Motor neuron (in vitro differentiated cells): ENCODE measurements around the gene EEFSEC. TPM values are rescaled to one million over a fixed set of nuclear protein-coding genes. Genes with fewer than 3 reads are reported as not detected.

ENCODE experiments used
- ATAC-seq, 8 experiments: fragments of 200-7000 bp; cut with Tn5 transposase; replicated peaks in 6 of 8; 2 replicates each; pipeline ENCODE4 v1.8.0; 2021; ENCODE audit warnings: mild to moderate bottlenecking in 8 of 8, moderate library complexity in 8 of 8
- H3K27ac ChIP-seq, 2 donors: fragments of 250-450 bp; sonication (Bioruptor Pico); 2 replicates each; pipeline ENCODE4 v1.9.0; 2021; ENCODE audit warnings: antibody characterized with exemption in 2 of 2, mild to moderate bottlenecking in 2 of 2, moderate library complexity in 1 of 2
- H3K4me1 ChIP-seq, 2 donors: fragments of 250-450 bp; sonication (Bioruptor Pico); replicated peaks in 1 of 2; 2 replicates each; pipeline ENCODE4 v1.6.1; 2021; ENCODE audit warnings: antibody characterized with exemption in 2 of 2, mild to moderate bottlenecking in 2 of 2, moderate library complexity in 1 of 2
- H3K4me3 ChIP-seq, 5 donors: fragments of 250-450 bp; sonication (Bioruptor Pico); 2 replicates each; pipeline ENCODE4 v1.9.0; 2021; ENCODE audit warnings: antibody characterized with exemption in 5 of 5, mild to moderate bottlenecking in 5 of 5, moderate library complexity in 4 of 5
- WGBS, 10 experiments: fragments of 450-650 bp; shearing (Covaris generic); methylation state at CpG; one replicate each; pipeline ENCODE4 v1.0.0; 2022; 5-methylcytosine and 5-hydroxymethylcytosine counted together
- in situ Hi-C, 9 experiments: fragments of 400-800 bp; cut with MboI; loops; one replicate each; pipeline ENCODE4 v1.15.0; 2021; ENCODE audit warnings: low sequenced_read_pairs in 9 of 9, low pct_unique_long_range_greater_than_20kb in 2 of 9; ENCODE audit not compliant: unreplicated experiment in 9 of 9
- total RNA-seq, 8 experiments: library from RNA; unstranded; fragments of 300-600 nt; gene quantifications; 2 replicates each; pipeline versions ENCODE4 v1.2.3 to v1.2.4, GENCODE V29; 2022

The EEFSEC gene
- total RNA-seq, 8 experiments from 2014 or later, result 5.8 to 20.7 (median 9.5) TPM

DNA sequence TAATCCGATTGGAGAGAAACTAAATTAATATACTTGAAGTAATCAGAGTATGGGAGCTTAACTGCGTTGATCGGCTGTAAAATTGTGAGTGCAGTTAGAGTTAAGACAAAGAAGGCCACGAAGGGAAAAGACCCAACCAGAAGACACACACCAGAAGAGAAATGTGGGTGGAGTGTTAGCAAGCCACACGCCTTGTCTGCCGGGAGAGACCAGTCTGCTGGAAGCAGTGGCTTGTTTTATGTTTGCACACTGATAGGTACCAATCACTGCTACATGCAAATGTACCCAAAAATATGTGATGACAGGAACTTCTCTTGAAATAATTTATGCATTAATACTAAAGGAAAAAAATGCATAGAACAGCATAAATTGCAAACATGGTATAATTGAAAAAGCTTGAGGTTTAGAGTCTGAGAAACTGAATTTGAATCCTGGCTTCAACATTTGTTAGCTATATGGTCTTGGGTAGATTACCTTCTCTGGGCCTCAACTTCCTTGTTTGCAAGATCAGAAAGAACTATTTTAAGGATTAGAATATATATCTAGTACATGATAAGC is 23.1 kb downstream of the EEFSEC start:
- Histone ChIP-seq H3K4me3 (no peak overlapping the region), H3K4me1 (peaks cover 18 to 27% of the 10 kb centered on the region in 2 donors), H3K27ac (no peak overlapping the region)
- in situ Hi-C loops, result no loop called here
- ATAC-seq, result peak in 2 of 8 experiments; percentile 36 to 55
- 62 to 100% (median 86%) methylated on average over 1 to 6 of the region's 6 CpGs; no CpG with 5 or more reads in 1 of the 10 experiments for WGBS, 10 experiments

DNA sequence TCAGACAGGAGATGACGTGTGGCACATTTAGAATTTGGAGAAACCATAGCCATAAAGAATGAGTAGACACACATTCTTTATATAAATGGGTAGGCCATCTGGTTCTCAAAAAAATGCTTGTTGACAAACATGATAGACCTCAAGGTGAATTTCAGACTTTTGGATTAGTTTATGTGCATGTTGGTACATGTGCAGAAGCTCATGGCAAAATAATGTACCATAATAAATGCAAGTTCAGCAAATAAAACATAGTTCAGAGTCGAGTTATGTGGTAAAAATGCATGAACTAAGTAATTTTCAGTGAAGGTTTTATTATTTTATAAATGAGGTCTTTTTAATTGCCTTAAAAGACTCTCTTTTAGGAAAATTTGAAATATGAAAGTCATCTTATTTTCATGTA is 24.6 kb downstream of the EEFSEC start:
- in situ Hi-C loops, result no loop called here
- no peak overlapping the region for H3K27ac ChIP-seq
- peaks cover 10 to 20% of the 10 kb centered on the region in 2 donors for H3K4me1 ChIP-seq
- H3K4me3 ChIP-seq, result no peak overlapping the region
- ATAC-seq, result no peak
- WGBS, 10 experiments, result 0 to 100% (median 78%) methylated on average over 1 to 2 of the region's 2 CpGs

DNA sequence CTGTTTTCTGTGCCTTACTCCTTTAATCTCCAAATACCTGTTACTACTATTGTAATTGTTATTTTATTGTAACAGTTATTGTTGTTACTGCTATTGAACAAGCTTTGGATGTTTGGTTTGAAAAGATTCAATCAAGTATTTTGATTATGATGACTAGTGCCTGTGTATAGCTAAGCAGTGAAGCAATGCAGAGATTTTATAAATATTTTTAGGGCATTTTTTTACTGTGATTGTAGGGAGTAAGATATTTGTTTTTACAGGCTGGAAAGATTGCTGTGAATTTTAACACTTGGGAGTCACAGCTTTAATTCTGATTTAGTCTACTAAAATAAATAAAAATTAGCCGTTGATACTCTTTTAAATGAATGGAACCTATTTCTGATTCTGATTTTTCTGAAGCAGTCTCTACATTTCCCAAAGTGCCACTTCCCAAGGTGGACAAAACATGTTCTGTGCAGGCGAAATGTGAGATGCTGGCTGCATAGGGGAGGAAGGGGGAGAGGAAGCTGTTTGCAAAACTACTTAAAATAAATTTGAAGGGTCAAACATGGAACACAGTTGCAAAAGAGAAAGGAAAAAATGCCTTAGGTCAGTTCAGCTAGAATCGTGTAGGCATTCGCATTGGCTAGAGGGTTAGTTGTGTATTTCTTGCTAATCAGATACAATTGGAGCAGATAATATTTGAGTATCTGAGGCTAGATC is 25.7 kb downstream of the EEFSEC start:
- Histone ChIP-seq H3K27ac (no peak overlapping the region), H3K4me3 (no peak overlapping the region), H3K4me1 (peaks cover 7 to 18% of the 10 kb centered on the region in 2 donors)
- in situ Hi-C loops, result no loop called here
- 7 to 89% (median 49%) methylated on average over 2 to 4 of the region's 4 CpGs for WGBS, 10 experiments
- ATAC-seq, result peak in 2 of 8 experiments; percentile 24 to 69

DNA sequence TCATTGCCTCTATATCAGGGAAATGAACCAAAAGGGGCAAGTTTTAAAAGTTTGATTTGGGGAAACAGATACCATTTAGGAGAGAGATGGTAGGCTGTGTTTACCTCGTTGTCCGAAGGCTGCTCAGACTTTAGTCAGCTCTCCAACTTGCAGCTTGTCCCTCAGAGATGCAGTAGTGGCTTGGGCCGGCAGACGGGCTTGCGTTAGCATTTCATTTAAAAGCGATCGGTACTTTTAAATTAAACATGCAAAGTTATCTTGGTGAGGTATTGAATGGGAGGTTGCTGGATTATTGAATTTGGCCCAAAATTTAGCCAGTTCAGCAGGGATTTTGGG is 26.2 kb downstream of the EEFSEC start:
- H3K4me1 ChIP-seq, result peaks cover 7 to 13% of the 10 kb centered on the region in 2 donors
- no peak overlapping the region for H3K27ac ChIP-seq
- H3K4me3 ChIP-seq, result no peak overlapping the region
- in situ Hi-C loops, result no loop called here
- WGBS, 10 experiments, result 0 to 88% (median 53%) methylated on average over 2 to 7 of the region's 7 CpGs; no CpG with 5 or more reads in 3 of the 10 experiments
- ATAC-seq, result peak in 1 of 8 experiments; percentile 64

DNA sequence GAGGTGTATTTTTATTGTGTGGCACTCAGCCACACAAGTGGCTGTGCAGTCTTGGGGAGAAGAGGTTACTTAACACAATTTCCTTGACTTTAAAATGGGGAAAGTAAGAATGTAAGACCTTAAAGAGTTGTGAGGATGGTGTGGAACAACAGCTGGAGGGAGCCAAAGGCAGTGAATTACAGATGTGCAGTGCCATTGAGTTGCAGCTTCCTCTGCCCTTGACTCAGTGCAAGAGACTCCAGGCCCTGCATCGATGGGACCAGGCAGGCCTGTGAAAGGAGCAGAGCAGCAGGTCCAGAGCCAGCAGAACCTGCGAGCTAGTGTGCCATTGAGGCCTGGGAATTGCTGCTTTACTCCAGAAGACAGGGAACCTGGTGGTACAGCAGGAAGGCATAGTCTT is 27.2 kb downstream of the EEFSEC start:
- WGBS, 10 experiments, result 0 to 83% (median 72%) methylated on average over 1 to 2 of the region's 2 CpGs; no CpG with 5 or more reads in 4 of the 10 experiments
- no peak for ATAC-seq
- Histone ChIP-seq H3K4me1 (peaks cover 6 to 7% of the 10 kb centered on the region in 2 donors), H3K4me3 (no peak overlapping the region), H3K27ac (no peak overlapping the region)
- in situ Hi-C loops, result no loop called here

DNA sequence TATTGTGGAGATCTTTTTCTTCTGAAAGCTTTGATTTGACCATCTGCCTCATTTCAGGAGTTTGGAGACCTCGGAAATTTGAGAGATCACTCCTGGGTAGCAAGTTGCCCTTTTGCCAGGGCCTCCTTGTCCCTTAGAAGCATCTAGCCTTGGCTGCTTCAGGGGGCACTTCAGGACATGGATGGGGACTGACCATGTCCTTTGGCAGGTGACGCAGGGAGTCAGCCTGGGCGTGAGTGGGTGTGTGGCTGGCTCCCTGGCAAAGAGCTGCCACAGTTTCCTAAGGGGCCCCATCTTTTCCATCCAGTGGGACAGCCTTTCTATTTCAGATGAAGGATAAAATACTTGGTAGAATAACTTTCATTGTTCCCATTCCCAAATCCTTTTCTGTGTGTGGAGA is 27.6 kb downstream of the EEFSEC start:
- H3K4me1 ChIP-seq, result peaks cover 6 to 7% of the 10 kb centered on the region in 2 donors
- 80 to 100% (median 96%) methylated on average over 1 to 3 of the region's 3 CpGs; no CpG with 5 or more reads in 4 of the 10 experiments for WGBS, 10 experiments
- H3K4me3 ChIP-seq, result no peak overlapping the region
- ATAC-seq, result no peak
- in situ Hi-C loops, result no loop called here
- H3K27ac ChIP-seq, result no peak overlapping the region

DNA sequence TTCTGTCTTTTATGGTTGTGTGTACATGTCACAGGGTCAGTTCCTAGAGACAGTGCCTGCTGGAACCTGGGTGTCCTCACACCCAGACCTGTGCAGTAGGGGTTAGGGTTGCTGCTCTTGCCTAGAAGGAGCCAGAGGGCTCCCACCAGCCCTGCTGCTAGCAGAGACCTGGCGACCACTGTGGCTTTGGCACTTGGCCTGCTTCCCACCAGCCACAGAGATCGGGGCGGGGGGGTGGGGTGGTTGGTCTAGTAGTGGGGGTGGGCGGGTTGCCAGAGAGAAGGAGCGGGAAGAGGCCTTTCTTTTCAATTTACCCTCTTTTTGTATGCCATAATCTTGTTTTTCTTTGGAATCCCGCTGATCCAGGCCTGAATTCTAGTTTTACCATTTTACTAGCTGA is 29.4 kb downstream of the EEFSEC start:
- ATAC-seq, result no peak
- in situ Hi-C loops, result no loop called here
- H3K4me1 ChIP-seq, result peaks cover 5 to 6% of the 10 kb centered on the region in 2 donors
- no peak overlapping the region for H3K4me3 ChIP-seq
- no peak overlapping the region for H3K27ac ChIP-seq
- WGBS, 10 experiments, result 46 to 100% (median 90%) methylated on average over 1 to 5 of the region's 6 CpGs; no CpG with 5 or more reads in 4 of the 10 experiments

DNA sequence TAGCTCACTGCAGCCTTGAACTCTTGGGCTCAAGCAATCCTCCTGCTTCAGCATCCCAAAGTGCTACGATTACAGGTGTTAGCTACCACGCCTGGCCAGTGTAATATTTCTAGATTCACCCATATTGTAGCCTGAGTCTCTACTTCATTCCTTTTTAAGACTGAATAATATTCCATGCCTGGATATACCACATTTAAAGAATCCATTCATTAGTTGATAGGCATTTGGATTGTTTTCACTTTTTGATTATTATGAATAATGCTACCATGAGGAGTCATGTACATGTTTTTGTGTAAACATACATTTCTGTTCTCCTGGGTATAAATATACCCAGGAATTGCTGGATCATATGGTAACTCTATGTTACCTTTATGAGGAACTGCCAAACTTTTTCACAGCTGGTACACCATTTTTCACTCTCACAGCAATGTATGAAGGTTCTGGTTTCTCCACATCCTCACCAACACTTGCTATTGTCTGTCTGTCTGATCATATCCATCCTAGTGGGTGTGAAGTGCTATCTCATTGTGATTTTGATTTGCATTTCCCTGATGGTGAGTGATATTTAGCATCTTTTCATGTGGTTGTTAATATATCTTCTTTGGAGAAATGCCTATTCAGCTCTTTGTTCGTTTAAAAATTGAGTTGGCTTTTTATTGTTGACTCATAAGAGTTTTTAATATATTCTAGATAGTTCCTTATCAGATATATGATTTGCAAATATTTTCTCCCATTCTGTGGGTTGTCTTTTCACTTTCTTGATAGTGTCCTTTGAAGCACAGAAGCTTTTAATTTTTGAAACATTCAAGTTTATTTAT is 32.6 kb downstream of the EEFSEC start:
- no peak for ATAC-seq
- Histone ChIP-seq H3K4me3 (no peak overlapping the region), H3K27ac (no peak overlapping the region), H3K4me1 (no peaks in the 10 kb centered on the region)
- in situ Hi-C loops, result no loop called here
- 72 to 100% (median 86%) methylated on average over 1 to 3 of the region's 3 CpGs; no CpG with 5 or more reads in 1 of the 10 experiments for WGBS, 10 experiments

DNA sequence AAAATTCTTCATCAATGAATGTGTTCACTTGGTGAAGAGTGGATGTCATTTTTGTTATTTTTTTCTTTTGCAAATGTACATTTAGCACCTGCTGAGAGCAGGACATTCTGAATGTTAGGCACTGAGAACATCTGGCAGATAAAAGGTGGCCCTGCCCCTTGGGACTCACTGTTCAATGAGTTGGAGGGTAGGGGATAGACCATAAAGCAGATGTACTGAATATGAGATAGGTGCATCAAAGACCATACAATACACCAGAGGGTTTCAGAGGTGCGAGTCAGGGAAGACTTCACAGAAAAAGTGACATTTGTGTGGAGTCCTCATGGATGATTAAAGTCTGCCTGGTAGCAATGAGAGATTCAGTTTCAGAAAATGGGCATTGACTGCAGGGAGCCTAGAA is 34.2 kb downstream of the EEFSEC start:
- in situ Hi-C loops, result no loop called here
- Histone ChIP-seq H3K27ac (no peak overlapping the region), H3K4me1 (no peaks in the 10 kb centered on the region), H3K4me3 (no peak overlapping the region)
- WGBS, 10 experiments, result 100% methylated on average over 1 of the region's 1 CpG; no CpG with 5 or more reads in 5 of the 10 experiments
- no peak for ATAC-seq

DNA sequence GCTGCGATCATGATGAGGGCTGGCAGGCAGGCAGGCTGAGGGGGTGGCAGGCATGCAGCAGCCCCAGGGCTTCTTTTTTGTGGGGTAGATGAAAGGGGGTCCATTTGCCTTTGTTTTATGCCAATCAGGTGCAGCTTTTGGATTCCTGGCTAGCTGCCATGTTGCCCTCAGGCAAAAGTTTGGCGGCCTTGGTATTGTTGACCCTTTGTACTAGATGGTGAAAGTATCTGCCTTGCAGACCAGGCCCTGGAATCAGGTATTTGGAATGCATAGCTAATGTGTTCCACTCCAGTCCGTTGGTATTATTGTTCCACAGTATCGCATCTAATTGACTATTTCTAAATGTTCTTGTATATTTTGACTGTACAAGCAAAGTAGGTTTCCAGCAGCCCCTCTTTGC is 35.0 kb downstream of the EEFSEC start:
- Histone ChIP-seq H3K27ac (no peak overlapping the region), H3K4me1 (no peaks in the 10 kb centered on the region), H3K4me3 (no peak overlapping the region)
- ATAC-seq, result peak in 1 of 8 experiments; percentile 60
- 40 to 89% (median 83%) methylated on average over 1 to 4 of the region's 4 CpGs; no CpG with 5 or more reads in 3 of the 10 experiments for WGBS, 10 experiments
- in situ Hi-C loops, result no loop called here

DNA sequence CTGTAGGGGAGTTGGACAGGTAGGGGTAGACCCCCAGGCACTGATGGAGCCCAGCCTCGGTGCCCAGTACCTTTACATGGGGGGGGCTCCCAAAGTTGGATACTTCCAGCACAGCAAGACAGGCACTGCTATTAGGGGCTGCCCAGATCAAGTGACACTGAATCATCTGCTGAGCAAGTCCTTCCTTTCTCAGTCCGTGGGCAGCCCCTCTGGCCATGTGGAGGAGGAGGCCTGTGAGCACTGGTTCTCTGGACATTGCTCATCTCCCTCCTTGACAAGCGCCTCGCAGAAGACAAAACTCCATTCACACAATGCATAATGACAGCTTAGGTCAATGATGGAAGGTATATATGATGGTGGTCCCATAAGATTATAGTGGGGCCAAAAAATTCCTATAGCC is 35.7 kb downstream of the EEFSEC start:
- ATAC-seq, result no peak
- in situ Hi-C loops, result no loop called here

DNA sequence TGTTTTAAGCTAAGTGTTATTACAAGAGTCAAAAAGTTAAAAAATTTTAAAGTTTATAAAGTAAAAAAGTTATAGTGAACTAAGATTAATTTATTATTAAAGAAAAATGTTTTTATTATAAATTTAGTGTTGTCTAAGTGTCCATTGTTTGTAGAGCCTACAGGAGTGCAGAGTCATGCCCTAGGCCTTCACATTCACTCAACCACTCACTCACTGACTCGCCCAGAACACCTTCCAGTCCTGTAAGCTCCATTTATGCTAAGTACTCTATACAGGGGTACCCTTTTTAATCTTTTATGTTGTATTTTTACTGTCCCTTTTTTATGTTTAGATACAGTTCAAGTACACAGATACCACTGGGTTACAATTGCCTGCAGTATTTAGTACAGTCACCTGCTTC is 37.2 kb downstream of the EEFSEC start:
- Histone ChIP-seq H3K4me3 (no peak overlapping the region), H3K27ac (no peak overlapping the region), H3K4me1 (peaks cover 7 to 11% of the 10 kb centered on the region in 2 donors)
- in situ Hi-C loops, result no loop called here
- ATAC-seq, result peak in 1 of 8 experiments; percentile 16
- 0 to 100% (median 100%) methylated on average over 1 of the region's 1 CpG; no CpG with 5 or more reads in 3 of the 10 experiments for WGBS, 10 experiments

More for the DNA sequence above, 35.7 kb downstream of the EEFSEC start:
- WGBS, 10 experiments, result 20 to 100% (median 87%) methylated on average over 1 to 3 of the region's 4 CpGs; no CpG with 5 or more reads in 6 of the 10 experiments
- no peak overlapping the region for H3K27ac ChIP-seq
- no peak overlapping the region for H3K4me3 ChIP-seq
- H3K4me1 ChIP-seq, result no peaks in the 10 kb centered on the region

DNA sequence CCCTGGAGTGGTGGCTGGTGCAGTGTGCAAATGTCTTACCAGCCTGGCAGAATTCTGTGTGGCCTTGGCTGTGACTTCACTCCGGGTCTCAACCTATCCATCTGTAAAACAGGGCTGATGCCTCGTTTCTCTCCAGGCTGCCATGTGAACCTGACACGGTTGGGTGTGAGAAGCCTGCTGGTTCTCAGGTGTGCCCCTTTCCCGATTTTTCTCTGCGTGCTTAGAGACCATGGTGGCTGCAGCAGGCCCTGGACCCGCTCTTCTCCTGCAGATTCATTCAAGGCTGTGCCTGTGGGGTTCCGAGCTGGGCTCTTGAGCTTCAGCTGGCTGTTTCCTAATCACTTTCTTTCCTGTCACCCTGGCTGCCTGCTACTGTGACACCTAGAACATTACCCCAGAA is 38.9 kb downstream of the EEFSEC start:
- ATAC-seq, result no peak
- WGBS, 10 experiments, result 78 to 100% (median 91%) methylated on average over 1 to 7 of the region's 7 CpGs; no CpG with 5 or more reads in 2 of the 10 experiments
- in situ Hi-C loops, result no loop called here
- Histone ChIP-seq H3K27ac (no peak overlapping the region), H3K4me1 (peaks cover 12 to 15% of the 10 kb centered on the region in 2 donors), H3K4me3 (no peak overlapping the region)
